ENCODE data around the gene FKBP3. TPM values are rescaled to one million over a fixed set of nuclear protein-coding genes. Genes with fewer than 3 reads are reported as not detected.

FKBP3 gene
- total and polyA plus RNA-seq, 2 donors (not counting 3 experiments of a cell fraction or from before 2014, with no cell fraction given): 23.2 to 92.9 TPM

DNA sequence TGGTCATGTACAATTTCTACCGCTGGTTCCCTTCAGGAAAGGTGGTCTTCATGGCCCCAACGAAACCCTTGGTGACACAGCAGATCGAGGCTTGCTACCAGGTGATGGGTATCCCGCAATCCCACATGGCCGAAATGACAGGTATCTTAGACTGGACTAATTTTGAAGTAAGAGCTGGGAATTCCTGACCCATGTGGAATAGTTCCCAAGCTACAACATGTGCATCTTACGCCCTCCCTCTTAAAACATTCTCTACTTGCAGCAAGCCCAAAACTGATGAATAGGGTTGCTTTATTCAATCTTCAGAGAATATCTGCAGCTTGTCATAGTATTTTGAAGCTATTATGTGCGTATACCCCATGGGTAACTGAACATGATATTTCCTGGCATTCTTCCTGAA lies 2.1 kb upstream of the FKBP3 start:
- peak overlapping the region; percentile 69 for H3K9ac ChIP-seq (replicated peaks; ENCODE audit: extremely low read depth, insufficient read depth, low read length)
- ChIA-PET POLR2A (interaction anchor here (0.6 to 1.1 kb wide), 2 partner anchors 10 to 31 kb away, joined by 3 to 4 read pairs; no protein-coding TSS in a partner anchor), CTCF (interaction anchor here (0.7 to 5.6 kb wide), 6 partner anchors 22 to 222 kb away, joined by 3 to 34 read pairs (median 8); partner anchors contain the start of gene MIS18BP1)
- H3K9me3 ChIP-seq (replicated peaks; ENCODE audit: control insufficient read depth, insufficient read depth, low read length): no peaks in the 10 kb centered on the region
- peak overlapping the region; percentile 1 for H3K27ac ChIP-seq (ENCODE audit: insufficient read depth, low read depth, low read length)
- H2AFZ ChIP-seq (ENCODE audit: low read depth, low read length): peak overlapping the region; percentile 96
- H3K4me2 ChIP-seq (ENCODE audit: insufficient read depth, low read length): peak overlapping the region; percentile 99
- intact Hi-C loops (cut with micrococcal nuclease): loop anchor here (1.0 kb wide), 1 partner anchor 132 kb away; no protein-coding TSS in a partner anchor
- dilution Hi-C loops (cut with MboI; ENCODE audit: extremely low pct_ligation_motif_present, low sequenced_read_pairs): no loop called here
- no peaks in the 10 kb centered on the region for H4K20me1 ChIP-seq (replicated peaks; ENCODE audit: control insufficient read depth, extremely low read depth, insufficient read depth, low read length)
- H3K79me2 ChIP-seq (ENCODE audit: control insufficient read depth, insufficient read depth, low read length): peaks cover 58% of the 10 kb centered on the region
- no TSS peak for BruUV-seq (replicated peaks)
- no peaks in the 10 kb centered on the region for H3K9me1 ChIP-seq (replicated peaks; ENCODE audit: control insufficient read depth, extremely low read depth, insufficient read depth, low read length)
- H3K36me3 ChIP-seq (ENCODE audit: control insufficient read depth in 2 of 2, extremely low read depth in 1 of 2, insufficient read depth in 2 of 2, low read length in 2 of 2): no peaks in the 10 kb centered on the region
- peak; percentile 69 for FAIRE-seq
- H3K4me1 ChIP-seq (ENCODE audit: control insufficient read depth, extremely low read depth, insufficient read depth, low read length): peaks cover 20% of the 10 kb centered on the region
- H3K27me3 ChIP-seq (ENCODE audit: control insufficient read depth in 2 of 2, insufficient read depth in 2 of 2, low read length in 2 of 2): no peaks in the 10 kb centered on the region
- DNase-seq (ENCODE audit: low read depth, low spot score): no peak
- peak overlapping the region; percentile 71 to 90 (median 73) for H3K4me3 ChIP-seq (replicated peaks in 1 of 3; ENCODE audit: insufficient read depth in 1 of 3, low read depth in 1 of 3, low read length in 3 of 3)
- TF ChIP-seq POLR2AphosphoS5 (IDR thresholded peaks at IDR 0.05; ENCODE audit: insufficient read depth, low read depth, low read length): no peak
- no peak for TF ChIP-seq MYC (IDR thresholded peaks at IDR 0.05; ENCODE audit: low read depth, low read length)
- TF ChIP-seq MAX (IDR thresholded peaks at IDR 0.05; ENCODE audit: insufficient read depth, insufficient read length): no peak
- TF ChIP-seq FOS (IDR thresholded peaks at IDR 0.05; ENCODE audit: borderline replicate concordance, insufficient read depth, low read length): no peak
- no peak for TF ChIP-seq POLR2A (IDR thresholded peaks at IDR 0.05; ENCODE audit: low read depth, low read length)
- TF ChIP-seq GATA2 (IDR thresholded peaks at IDR 0.05; ENCODE audit: insufficient read depth, insufficient read length, low read depth, low read length): no peak
- no peak for TF ChIP-seq EZH2 (IDR thresholded peaks at IDR 0.05; ENCODE audit: borderline replicate concordance, low read depth, low read length, severe bottlenecking)
- TF ChIP-seq, protein P1, sequence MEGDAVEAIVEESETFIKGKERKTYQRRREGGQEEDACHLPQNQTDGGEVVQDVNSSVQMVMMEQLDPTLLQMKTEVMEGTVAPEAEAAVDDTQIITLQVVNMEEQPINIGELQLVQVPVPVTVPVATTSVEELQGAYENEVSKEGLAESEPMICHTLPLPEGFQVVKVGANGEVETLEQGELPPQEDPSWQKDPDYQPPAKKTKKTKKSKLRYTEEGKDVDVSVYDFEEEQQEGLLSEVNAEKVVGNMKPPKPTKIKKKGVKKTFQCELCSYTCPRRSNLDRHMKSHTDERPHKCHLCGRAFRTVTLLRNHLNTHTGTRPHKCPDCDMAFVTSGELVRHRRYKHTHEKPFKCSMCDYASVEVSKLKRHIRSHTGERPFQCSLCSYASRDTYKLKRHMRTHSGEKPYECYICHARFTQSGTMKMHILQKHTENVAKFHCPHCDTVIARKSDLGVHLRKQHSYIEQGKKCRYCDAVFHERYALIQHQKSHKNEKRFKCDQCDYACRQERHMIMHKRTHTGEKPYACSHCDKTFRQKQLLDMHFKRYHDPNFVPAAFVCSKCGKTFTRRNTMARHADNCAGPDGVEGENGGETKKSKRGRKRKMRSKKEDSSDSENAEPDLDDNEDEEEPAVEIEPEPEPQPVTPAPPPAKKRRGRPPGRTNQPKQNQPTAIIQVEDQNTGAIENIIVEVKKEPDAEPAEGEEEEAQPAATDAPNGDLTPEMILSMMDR (IDR thresholded peaks at IDR 0.05; ENCODE audit: extremely low read depth in 1 of 2, insufficient read depth in 1 of 2, low read depth in 1 of 2, low read length in 2 of 2): no peak
- TF ChIP-seq JUN (IDR thresholded peaks at IDR 0.05; ENCODE audit: borderline replicate concordance, insufficient read depth, insufficient read length, low read depth): no peak

Data from endothelial cell of umbilical vein (primary cell).